SK-N-SH treated with all-trans-retinoic acid at 6 μM for 48 hours (cell line): ENCODE results near the gene ADK.

Experiments used
- ARNTL ChIP-seq: fragments of 450-650 bp; formaldehyde crosslinking; IDR thresholded peaks from 2 replicates; pipeline ENCODE4 v1.5.0; 2020; ENCODE audit warnings: low read depth, mild to moderate bottlenecking, moderate library complexity, borderline replicate concordance
- BACH2 ChIP-seq: fragments of 250-450 bp; sonication (Bioruptor Pico); IDR thresholded peaks from 2 replicates; pipeline ENCODE4 v1.9.0; 2021; ENCODE audit warnings: mild to moderate bottlenecking, borderline replicate concordance
- GLIS3 ChIP-seq: fragments of 250-450 bp; sonication (Bioruptor Pico); IDR thresholded peaks from 2 replicates; pipeline ENCODE4 v1.5.0; 2020; ENCODE audit warnings: mild to moderate bottlenecking, moderate library complexity
- PPARA ChIP-seq: fragments of 250-450 bp; sonication (Bioruptor Pico); IDR thresholded peaks from 2 replicates; pipeline ENCODE4 v1.5.0; 2020; ENCODE audit warnings: mild to moderate bottlenecking, borderline replicate concordance
- ZFP3 ChIP-seq: fragments of 250-450 bp; sonication (Bioruptor Pico); IDR thresholded peaks from 2 replicates; pipeline ENCODE4 v1.5.0; 2020; ENCODE audit warnings: mild to moderate bottlenecking, moderate library complexity
- ZNF565 ChIP-seq: fragments of 450-650 bp; formaldehyde crosslinking; conservative IDR thresholded peaks from 2 replicates; pipeline ENCODE4 v1.5.0; 2020; ENCODE audit warnings: low read depth, mild to moderate bottlenecking, moderate library complexity
- ZNF70 ChIP-seq: fragments of 450-650 bp; formaldehyde crosslinking; IDR thresholded peaks from 2 replicates; pipeline ENCODE4 v1.5.0; 2020; ENCODE audit warnings: mild to moderate bottlenecking, moderate library complexity
- TF ChIP-seq, protein P1 (sequence below): fragments of 250-450 bp; sonication (Bioruptor Pico); IDR thresholded peaks from 2 replicates; pipeline ENCODE4 v1.8.0; 2020; ENCODE audit warnings: mild to moderate bottlenecking, moderate library complexity, borderline replicate concordance
- TF ChIP-seq, protein P2 (sequence below): fragments of 250-450 bp; sonication (Bioruptor Pico); IDR thresholded peaks from 2 replicates; pipeline ENCODE4 v1.5.1; 2021; ENCODE audit warnings: mild to moderate bottlenecking, moderate library complexity
- TF ChIP-seq, protein P3 (sequence below): fragments of 250-450 bp; sonication (Bioruptor Pico); IDR thresholded peaks from 2 replicates; pipeline ENCODE4 v1.5.1; 2020; ENCODE audit warnings: low read depth, mild to moderate bottlenecking, moderate library complexity

DNA sequence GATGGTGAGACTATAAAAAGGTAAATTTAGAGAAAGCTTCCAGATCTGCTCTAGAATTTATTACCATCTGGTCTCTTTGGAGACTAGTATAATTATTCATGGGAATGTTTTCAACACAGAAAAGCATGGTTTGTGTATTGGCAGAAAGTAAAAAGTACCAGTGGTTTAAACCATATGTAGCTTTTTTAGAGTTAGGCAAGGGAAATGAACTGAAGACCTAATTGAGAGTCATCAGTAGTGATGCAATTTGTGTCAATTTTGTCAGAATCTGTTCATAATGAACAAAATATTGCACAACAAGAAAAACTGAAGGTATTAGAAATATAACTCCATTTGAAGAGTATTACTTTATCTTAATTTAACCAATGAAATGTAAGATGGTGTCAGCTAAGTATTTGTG lies 181.4 kb downstream of the ADK start:
- TF ChIP-seq ZNF565 (CRISPR knock-in tag), result no peak
- TF ChIP-seq, protein P1, sequence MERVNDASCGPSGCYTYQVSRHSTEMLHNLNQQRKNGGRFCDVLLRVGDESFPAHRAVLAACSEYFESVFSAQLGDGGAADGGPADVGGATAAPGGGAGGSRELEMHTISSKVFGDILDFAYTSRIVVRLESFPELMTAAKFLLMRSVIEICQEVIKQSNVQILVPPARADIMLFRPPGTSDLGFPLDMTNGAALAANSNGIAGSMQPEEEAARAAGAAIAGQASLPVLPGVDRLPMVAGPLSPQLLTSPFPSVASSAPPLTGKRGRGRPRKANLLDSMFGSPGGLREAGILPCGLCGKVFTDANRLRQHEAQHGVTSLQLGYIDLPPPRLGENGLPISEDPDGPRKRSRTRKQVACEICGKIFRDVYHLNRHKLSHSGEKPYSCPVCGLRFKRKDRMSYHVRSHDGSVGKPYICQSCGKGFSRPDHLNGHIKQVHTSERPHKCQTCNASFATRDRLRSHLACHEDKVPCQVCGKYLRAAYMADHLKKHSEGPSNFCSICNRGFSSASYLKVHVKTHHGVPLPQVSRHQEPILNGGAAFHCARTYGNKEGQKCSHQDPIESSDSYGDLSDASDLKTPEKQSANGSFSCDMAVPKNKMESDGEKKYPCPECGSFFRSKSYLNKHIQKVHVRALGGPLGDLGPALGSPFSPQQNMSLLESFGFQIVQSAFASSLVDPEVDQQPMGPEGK (CRISPR knock-in tag), result no peak
- no peak for TF ChIP-seq GLIS3 (CRISPR knock-in tag)
- no peak for TF ChIP-seq ZFP3 (CRISPR knock-in tag)
- TF ChIP-seq ARNTL (CRISPR knock-in tag), result no peak
- no peak for TF ChIP-seq ZNF70 (CRISPR knock-in tag)
- TF ChIP-seq, protein P2, sequence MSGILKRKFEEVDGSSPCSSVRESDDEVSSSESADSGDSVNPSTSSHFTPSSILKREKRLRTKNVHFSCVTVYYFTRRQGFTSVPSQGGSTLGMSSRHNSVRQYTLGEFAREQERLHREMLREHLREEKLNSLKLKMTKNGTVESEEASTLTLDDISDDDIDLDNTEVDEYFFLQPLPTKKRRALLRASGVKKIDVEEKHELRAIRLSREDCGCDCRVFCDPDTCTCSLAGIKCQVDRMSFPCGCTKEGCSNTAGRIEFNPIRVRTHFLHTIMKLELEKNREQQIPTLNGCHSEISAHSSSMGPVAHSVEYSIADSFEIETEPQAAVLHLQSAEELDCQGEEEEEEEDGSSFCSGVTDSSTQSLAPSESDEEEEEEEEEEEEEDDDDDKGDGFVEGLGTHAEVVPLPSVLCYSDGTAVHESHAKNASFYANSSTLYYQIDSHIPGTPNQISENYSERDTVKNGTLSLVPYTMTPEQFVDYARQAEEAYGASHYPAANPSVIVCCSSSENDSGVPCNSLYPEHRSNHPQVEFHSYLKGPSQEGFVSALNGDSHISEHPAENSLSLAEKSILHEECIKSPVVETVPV (CRISPR knock-in tag), result no peak
- no peak for TF ChIP-seq BACH2
- no peak for TF ChIP-seq PPARA (CRISPR knock-in tag)
- TF ChIP-seq, protein P3, sequence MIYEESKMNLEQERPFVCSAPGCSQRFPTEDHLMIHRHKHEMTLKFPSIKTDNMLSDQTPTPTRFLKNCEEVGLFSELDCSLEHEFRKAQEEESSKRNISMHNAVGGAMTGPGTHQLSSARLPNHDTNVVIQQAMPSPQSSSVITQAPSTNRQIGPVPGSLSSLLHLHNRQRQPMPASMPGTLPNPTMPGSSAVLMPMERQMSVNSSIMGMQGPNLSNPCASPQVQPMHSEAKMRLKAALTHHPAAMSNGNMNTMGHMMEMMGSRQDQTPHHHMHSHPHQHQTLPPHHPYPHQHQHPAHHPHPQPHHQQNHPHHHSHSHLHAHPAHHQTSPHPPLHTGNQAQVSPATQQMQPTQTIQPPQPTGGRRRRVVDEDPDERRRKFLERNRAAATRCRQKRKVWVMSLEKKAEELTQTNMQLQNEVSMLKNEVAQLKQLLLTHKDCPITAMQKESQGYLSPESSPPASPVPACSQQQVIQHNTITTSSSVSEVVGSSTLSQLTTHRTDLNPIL (CRISPR knock-in tag), result no peak
